Spleen (tissue), 11 donors: ENCODE results near the gene PTPRG. TPM values are rescaled to one million over a fixed set of nuclear protein-coding genes. Genes with fewer than 3 reads are reported as not detected.

Experiments used
- DNase-seq: peaks from one replicate; pipeline ENCODE4 v3.0.0-alpha.2; 2020
- H3K27ac ChIP-seq, 8 donors: fragments of 200-600 bp; sonication (generic) in 7 of 8; 1 replicate in 4 of 8; 2 replicates in 4 of 8; pipeline versions ENCODE4 v1.5.0 to v1.8.0; 2016 to 2021; ENCODE audit warnings: inconsistent platforms in 4 of 8, mild to moderate bottlenecking in 4 of 8, moderate library complexity in 1 of 8
- H3K27me3 ChIP-seq, 7 donors: fragments of 200-600 bp; sonication (generic) in 6 of 7; replicated peaks in 1 of 7; 1 replicate in 4 of 7; 2 replicates in 3 of 7; pipeline versions ENCODE4 v1.5.0 to v1.8.0; 2016 to 2021; ENCODE audit warnings: inconsistent platforms in 3 of 7, mild to moderate bottlenecking in 1 of 7
- H3K36me3 ChIP-seq, 6 donors: fragments of 200-600 bp; sonication (generic) in 5 of 6; 1 replicate in 4 of 6; 2 replicates in 2 of 6; pipeline versions ENCODE4 v1.5.0 to v1.8.0; 2016 to 2021; ENCODE audit warnings: inconsistent platforms in 2 of 6
- H3K4me1 ChIP-seq, 6 donors: fragments of 200-600 bp; sonication (generic) in 5 of 6; 1 replicate in 3 of 6; 2 replicates in 3 of 6; pipeline versions ENCODE4 v1.5.0 to v1.8.0; 2016 to 2021; ENCODE audit warnings: inconsistent platforms in 3 of 6
- H3K4me3 ChIP-seq, 8 donors: fragments of 200-600 bp; sonication (generic) in 7 of 8; 1 replicate in 4 of 8; 2 replicates in 4 of 8; pipeline versions ENCODE4 v1.5.0 to v1.8.0; 2016 to 2021; ENCODE audit warnings: inconsistent platforms in 4 of 8, mild to moderate bottlenecking in 4 of 8, moderate library complexity in 2 of 8
- H3K9me3 ChIP-seq, 8 donors: fragments of 200-600 bp; sonication (generic) in 7 of 8; 1 replicate in 4 of 8; 2 replicates in 4 of 8; pipeline versions ENCODE4 v1.5.0 to v1.8.0; 2016 to 2021; ENCODE audit warnings: inconsistent platforms in 4 of 8
- CTCF ChIP-seq, 11 experiments: fragments of 200-600 bp in 7 of 11; fragments of 450-650 bp in 4 of 11; sonication (generic) in 4 of 11; IDR thresholded peaks in 8 of 11; conservative IDR thresholded peaks in 3 of 11; 1 replicate in 7 of 11; 2 replicates in 4 of 11; pipeline versions ENCODE4 v1.4.0 to v1.8.0; 2016 to 2021; ENCODE audit warnings: antibody characterized with exemption in 11 of 11, inconsistent platforms in 4 of 11, mild to moderate bottlenecking in 1 of 11
- POLR2A ChIP-seq, 3 donors: fragments of 450-650 bp; IDR thresholded peaks; one replicate each; pipeline ENCODE4 v1.5.1; 2017; ENCODE audit warnings: antibody characterized with exemption in 3 of 3, mild to moderate bottlenecking in 1 of 3
- POLR2AphosphoS5 ChIP-seq, 3 donors: sonication (generic); formaldehyde crosslinking; IDR thresholded peaks; one replicate each; pipeline ENCODE4 v1.5.1; 2017; ENCODE audit warnings: antibody characterized with exemption in 3 of 3
- WGBS, 5 donors: extraction: QIAGEN DNeasy Blood & Tissue Kit in 3 of 5; methylation state at CpG; one replicate each; pipeline versions ENCODE4 v1.1.5 to v1.1.7; 2013 to 2018; 5-methylcytosine and 5-hydroxymethylcytosine counted together
- intact Hi-C: fragments of 100-400 bp; cut with DNase I; formaldehyde crosslinking; loops from one replicate; pipeline ENCODE4 v1.15.0; 2023; ENCODE audit warnings: low total_unique reads
- polyA plus RNA-seq, 3 donors: library from polyadenylated mRNA; stranded (reverse); fragments of 200-250 nt; gene quantifications; one replicate each; pipeline ENCODE4 v1.2.1, GENCODE V29; 2013
- total RNA-seq, 7 donors: library from RNA; depleted of rRNA in 3 of 7; stranded (reverse); fragments of >200 nt in 3 of 7; fragmentation: NEBNext Ultra II Directional in 4 of 7; extraction: Animal tissue kit (Norgen Biotek cat#: 25700) in 4 of 7; gene quantifications; one replicate each; pipeline versions ENCODE4 v1.1.0 to v1.2.1, GENCODE V29; 2016 to 2021
- donor health status: healthy with polysubstance abuse.
- donor health status: DM: no; HTN: no; CAD: no; lungs with moderate emphysema.
- donor health status: DM: no; HTN: no; CAD: no.
- donor health status: Bipolar disorder and iron deficiency.
- donor health status: healthy.
- donor health status: DM: no; HTN: no; CAD: no.
- donor health status: DM: yes; HTN: yes; CAD: no.

The PTPRG gene
- total and polyA plus RNA-seq, 10 donors = 0.89 to 77.0 (median 34.5) TPM

- intact Hi-C loops = no loop called here
- TF ChIP-seq POLR2AphosphoS5 (IDR thresholded peaks at IDR 0.05) (peak in 1 of 3 donors; percentile 41), POLR2A (IDR thresholded peaks at IDR 0.05) (no peak)
- Histone ChIP-seq H3K27ac (no peak overlapping the region), H3K4me3 (no peak overlapping the region), H3K36me3 (no peaks in the 10 kb centered on the region), H3K27me3 (peaks cover 0 to 9% (median 0%) of the 10 kb centered on the region in 7 donors), H3K4me1 (peaks cover 0 to 14% (median 0%) of the 10 kb centered on the region in 6 donors), H3K9me3 (no peaks in the 10 kb centered on the region)
- DNase-seq = no peak
- 1 to 5% (median 3%) methylated on average over 6 of the region's 6 CpGs for whole genome bisulfite sequencing, 5 donors
These were observed 572.7 kb downstream of the PTPRG start for GRCh38 chr3:62134061-62134496.

- Histone ChIP-seq H3K4me1 (peaks cover 0 to 14% (median 0%) of the 10 kb centered on the region in 6 donors), H3K4me3 (no peak overlapping the region), H3K36me3 (no peaks in the 10 kb centered on the region), H3K27ac (no peak overlapping the region), H3K27me3 (peaks cover 0 to 9% (median 0%) of the 10 kb centered on the region in 7 donors), H3K9me3 (no peaks in the 10 kb centered on the region)
- intact Hi-C loops = no loop called here
- WGBS, 5 donors = 86 to 97% (median 94%) methylated on average over 7 of the region's 7 CpGs
- no peak for DNase-seq
- TF ChIP-seq CTCF (IDR thresholded peaks at IDR 0.05 in 8 of 11, conservative IDR thresholded peaks at IDR 0.05 in 3 of 11) = no peak
- no peak for TF ChIP-seq POLR2AphosphoS5 (IDR thresholded peaks at IDR 0.05)
- no peak for TF ChIP-seq POLR2A (IDR thresholded peaks at IDR 0.05)
These were observed 574.4 kb downstream of the PTPRG start for GRCh38 chr3:62135741-62136140.

- Histone ChIP-seq H3K4me1 (peaks cover 0 to 10% (median 0%) of the 10 kb centered on the region in 6 donors), H3K36me3 (no peaks in the 10 kb centered on the region), H3K27me3 (no peaks in the 10 kb centered on the region), H3K27ac (no peak overlapping the region), H3K9me3 (no peaks in the 10 kb centered on the region), H3K4me3 (no peak overlapping the region)
- WGBS, 5 donors = 76 to 95% (median 92%) methylated on average over 6 of the region's 6 CpGs
- DNase-seq = no peak
- intact Hi-C loops = no loop called here
- TF ChIP-seq POLR2AphosphoS5 (IDR thresholded peaks at IDR 0.05) (no peak), POLR2A (IDR thresholded peaks at IDR 0.05) (no peak), CTCF (IDR thresholded peaks at IDR 0.05 in 8 of 11, conservative IDR thresholded peaks at IDR 0.05 in 3 of 11) (no peak)
These were observed 578.6 kb downstream of the PTPRG start for GRCh38 chr3:62139957-62140356.

GRCh38 chr3:62142331-62143085 is 581.1 kb downstream of the PTPRG start:
- Histone ChIP-seq H3K27ac (no peak overlapping the region), H3K4me3 (no peak overlapping the region), H3K36me3 (no peaks in the 10 kb centered on the region), H3K27me3 (no peaks in the 10 kb centered on the region), H3K9me3 (no peaks in the 10 kb centered on the region), H3K4me1 (peaks cover 0 to 10% (median 0%) of the 10 kb centered on the region in 6 donors)
- no peak for TF ChIP-seq POLR2A (IDR thresholded peaks at IDR 0.05)
- TF ChIP-seq CTCF (IDR thresholded peaks at IDR 0.05 in 8 of 11, conservative IDR thresholded peaks at IDR 0.05 in 3 of 11) = no peak
- no peak for TF ChIP-seq POLR2AphosphoS5 (IDR thresholded peaks at IDR 0.05)
- intact Hi-C loops = no loop called here
- 83 to 94% (median 90%) methylated on average over 9 of the region's 9 CpGs for WGBS, 5 donors
- DNase-seq = no peak
